Measurements from ENCODE around the gene BRME1. TPM values are rescaled to one million over a fixed set of nuclear protein-coding genes. Genes with fewer than 3 reads are reported as not detected.

The BRME1 gene
- total and polyA plus RNA-seq, 2 of the 13 experiments (the other 11 are each of a cell fraction or from before 2014, with no cell fraction given): 0.74 to 1.5 TPM

- Histone ChIP-seq H3K9ac (ENCODE audit: insufficient read depth, low read depth, low read length) (peak overlapping the region; percentile 99), H3K9me3 (ENCODE audit: low read length) (no peaks in the 10 kb centered on the region), H3K36me3 (replicated peaks in 1 of 2; ENCODE audit: control insufficient read depth in 1 of 2, insufficient read depth in 2 of 2, low read length in 2 of 2) (no peaks in the 10 kb centered on the region), H3K27ac (ENCODE audit: extremely low read length, insufficient read depth, low read length) (peak overlapping the region; percentile 99), H4K20me1 (ENCODE audit: insufficient read depth, low read length) (no peaks in the 10 kb centered on the region), H3K4me1 (ENCODE audit: insufficient read depth, low read length) (peaks cover 84% of the 10 kb centered on the region), H3K79me2 (ENCODE audit: insufficient read depth, low read length) (peaks cover 2% of the 10 kb centered on the region), H3K4me2 (ENCODE audit: low read depth, low read length) (peak overlapping the region; percentile 88), H2AFZ (ENCODE audit: low read length) (no peak overlapping the region), H3K27me3 (ENCODE audit: control insufficient read depth in 1 of 2, insufficient read depth in 2 of 2, low read length in 2 of 2) (no peaks in the 10 kb centered on the region; a peak in 1 of 5 replicates), H3K4me3 (replicated peaks in 1 of 3; ENCODE audit: insufficient read depth in 1 of 3, low read depth in 2 of 3, low read length in 3 of 3) (peak overlapping the region; percentile 53 to 70 (median 64); a peak in 5 of 6 replicates)
- in situ Hi-C loops (cut with HindIII; ENCODE audit: extremely low pct_ligation_motif_present, low pct_unique_long_range_greater_than_20kb): no loop called here
- 0% methylated on average over 4 of the region's 23 CpGs for WGBS (ENCODE audit: low lambda C conversion rate)
- TSS peak; percentile 43 for BruUV-seq (replicated peaks)
- DNase-seq (ENCODE audit: low spot score) (peak; percentile 95), ATAC-seq (peak; percentile 66), FAIRE-seq (peak; percentile 53)
- intact Hi-C loops (cut with micrococcal nuclease; ENCODE audit: unreplicated experiment): loop anchor here (5.0 kb wide), 1 partner anchor 694 kb away; the partner anchor contains the start of genes IER2 and STX10
- ChIA-PET POLR2A (interaction anchor here (0.6 to 2.7 kb wide), 14 partner anchors 11 to 913 kb away, joined by 3 to 26 read pairs (median 4); partner anchors contain the start of genes C19orf53, FARSA, RFX1 and ZSWIM4), CTCF (ENCODE audit: low intra/inter-chr PET ratio, low total read pairs) (no interaction called here)
- no peak for TF ChIP-seq CHD4 (IDR thresholded peaks at IDR 0.05; ENCODE audit: borderline replicate concordance, low read length)
- TF ChIP-seq ZNF282 (IDR thresholded peaks at IDR 0.05; ENCODE audit: partially characterized antibody): no peak
- TF ChIP-seq SPEN (CRISPR knock-in tag; IDR thresholded peaks at IDR 0.05; ENCODE audit: low read depth): peak; percentile 5; the same call in 1 of the 2 replicates
- no peak for TF ChIP-seq ATF6 (CRISPR knock-in tag; conservative IDR thresholded peaks at IDR 0.05)
- TF ChIP-seq RFX1 (IDR thresholded peaks at IDR 0.05): peak; percentile 99
- TF ChIP-seq HNRNPH1 (optimal IDR thresholded peaks at IDR 0.05; ENCODE audit: low read depth, low read length): no peak
- TF ChIP-seq NFE2L2 (IDR thresholded peaks at IDR 0.05; ENCODE audit: low read length): no peak
- peak; percentile 60; the same call in 1 of the 2 replicates for TF ChIP-seq ZNF563 (CRISPR knock-in tag; IDR thresholded peaks at IDR 0.05)
- peak; percentile 79; the same call in 1 of the 2 replicates for TF ChIP-seq MTERF4 (CRISPR knock-in tag; IDR thresholded peaks at IDR 0.05)
- TF ChIP-seq MED1 (CRISPR knock-in tag; IDR thresholded peaks at IDR 0.05): peak; percentile 40
- TF ChIP-seq ZNF775 (CRISPR knock-in tag; IDR thresholded peaks at IDR 0.05; ENCODE audit: borderline replicate concordance): no peak
- peak; percentile 45; the same call in 1 of the 2 replicates for TF ChIP-seq GATAD1 (CRISPR knock-in tag; IDR thresholded peaks at IDR 0.05)
- 0 out of 2 replicates have a peak, but pooled peaks have one; percentile 14 for TF ChIP-seq ZNF317 (CRISPR knock-in tag; IDR thresholded peaks at IDR 0.05)
- TF ChIP-seq PAXIP1 (CRISPR knock-in tag; conservative IDR thresholded peaks at IDR 0.05): peak; percentile 85
Observed at GRCh38 chr19:13846557-13847406, 59.1 kb downstream of the BRME1 start.
